RWPE2 (cell line): ENCODE measurements around the gene TOB1.
"Not testable (repeated sequence)": the region's sequence is repeated elsewhere in the genome, so short reads cannot be mapped to it uniquely, and the experiment has no call there.

ENCODE experiments used
- ATAC-seq: fragments of 200-7000 bp; cut with Tn5 transposase; 3 replicates; pipeline ENCODE4 v1.9.1; 2021; ENCODE audit warnings: low read depth
- DNase-seq: peaks from one replicate; pipeline ENCODE4 v3.0.0-alpha.2; 2020; ENCODE audit warnings: low spot score
- H3K27ac ChIP-seq: fragments of 450-650 bp; 2 replicates; pipeline ENCODE4 v1.5.1; 2017; ENCODE audit warnings: mild to moderate bottlenecking; ENCODE audit not compliant: poor library complexity, severe bottlenecking
- H3K27me3 ChIP-seq: fragments of 250-450 bp; sonication (Bioruptor Pico); 2 replicates; pipeline ENCODE4 v1.5.1; 2021; ENCODE audit warnings: mild to moderate bottlenecking, moderate library complexity; ENCODE audit not compliant: insufficient read depth, poor library complexity, severe bottlenecking
- H3K36me3 ChIP-seq: fragments of 250-450 bp; sonication (Bioruptor Pico); 2 replicates; pipeline ENCODE4 v1.5.1; 2020; ENCODE audit warnings: low read depth, mild to moderate bottlenecking, moderate library complexity
- H3K4me1 ChIP-seq: fragments of 250-450 bp; sonication (Bioruptor Pico); 2 replicates; pipeline ENCODE4 v1.5.1; 2021; ENCODE audit warnings: mild to moderate bottlenecking, moderate library complexity; ENCODE audit not compliant: insufficient read depth, poor library complexity, severe bottlenecking
- H3K4me3 ChIP-seq: fragments of 250-450 bp; sonication (Bioruptor Pico); 2 replicates; pipeline ENCODE4 v1.5.1; 2021; ENCODE audit warnings: mild to moderate bottlenecking, moderate library complexity; ENCODE audit not compliant: severe bottlenecking
- H3K9me3 ChIP-seq: fragments of 250-450 bp; sonication (Bioruptor Pico); 2 replicates; pipeline ENCODE4 v1.5.1; 2021; ENCODE audit warnings: mild to moderate bottlenecking, moderate library complexity; ENCODE audit not compliant: severe bottlenecking
- TF ChIP-seq, protein P1 (sequence below): fragments of 450-650 bp; IDR thresholded peaks from one replicate; pipeline ENCODE4 v1.5.1; 2017; ENCODE audit warnings: mild to moderate bottlenecking, moderate library complexity; ENCODE audit not compliant: poor library complexity, severe bottlenecking

Gene TOB1

DNA sequence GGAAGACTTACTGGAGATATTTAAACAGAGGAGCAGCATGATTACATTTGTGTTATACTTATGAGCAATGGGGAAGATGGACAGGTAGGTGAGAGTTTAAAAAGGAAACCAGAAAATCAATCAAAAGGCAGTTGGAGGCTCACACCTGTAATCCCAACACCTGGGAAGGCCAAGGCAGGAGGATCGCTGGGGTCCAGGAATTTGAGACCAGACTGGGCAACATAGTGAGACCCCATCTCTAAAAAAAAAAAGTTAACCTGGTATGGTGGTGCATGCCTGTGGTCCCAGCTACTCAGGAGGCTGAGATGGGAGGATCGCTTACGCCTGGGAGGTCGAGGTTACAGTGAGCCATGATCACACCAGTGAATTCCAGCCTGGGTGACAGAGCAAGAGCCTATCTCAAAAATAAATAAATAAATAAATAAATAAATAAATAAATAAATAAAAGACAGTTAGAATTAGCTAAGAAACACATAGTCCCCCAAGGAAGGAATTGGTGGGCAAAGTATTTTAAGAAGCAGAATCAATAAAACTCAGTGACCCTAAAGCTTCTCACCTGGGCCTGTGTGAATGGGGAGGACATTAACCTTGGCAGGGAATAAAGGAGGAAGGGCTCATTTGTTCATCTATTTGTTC is 32.3 kb upstream of the TOB1 start:
- TF ChIP-seq, protein P1, sequence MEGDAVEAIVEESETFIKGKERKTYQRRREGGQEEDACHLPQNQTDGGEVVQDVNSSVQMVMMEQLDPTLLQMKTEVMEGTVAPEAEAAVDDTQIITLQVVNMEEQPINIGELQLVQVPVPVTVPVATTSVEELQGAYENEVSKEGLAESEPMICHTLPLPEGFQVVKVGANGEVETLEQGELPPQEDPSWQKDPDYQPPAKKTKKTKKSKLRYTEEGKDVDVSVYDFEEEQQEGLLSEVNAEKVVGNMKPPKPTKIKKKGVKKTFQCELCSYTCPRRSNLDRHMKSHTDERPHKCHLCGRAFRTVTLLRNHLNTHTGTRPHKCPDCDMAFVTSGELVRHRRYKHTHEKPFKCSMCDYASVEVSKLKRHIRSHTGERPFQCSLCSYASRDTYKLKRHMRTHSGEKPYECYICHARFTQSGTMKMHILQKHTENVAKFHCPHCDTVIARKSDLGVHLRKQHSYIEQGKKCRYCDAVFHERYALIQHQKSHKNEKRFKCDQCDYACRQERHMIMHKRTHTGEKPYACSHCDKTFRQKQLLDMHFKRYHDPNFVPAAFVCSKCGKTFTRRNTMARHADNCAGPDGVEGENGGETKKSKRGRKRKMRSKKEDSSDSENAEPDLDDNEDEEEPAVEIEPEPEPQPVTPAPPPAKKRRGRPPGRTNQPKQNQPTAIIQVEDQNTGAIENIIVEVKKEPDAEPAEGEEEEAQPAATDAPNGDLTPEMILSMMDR: no peak
- no peaks in the 10 kb centered on the region for H3K36me3 ChIP-seq
- no peaks in the 10 kb centered on the region for H3K9me3 ChIP-seq
- no peak for DNase-seq
- H3K4me1 ChIP-seq: peaks cover 13% of the 10 kb centered on the region
- H3K27me3 ChIP-seq: no peaks in the 10 kb centered on the region
- no peak for ATAC-seq
- H3K4me3 ChIP-seq: no peak overlapping the region
- no peak overlapping the region for H3K27ac ChIP-seq

DNA sequence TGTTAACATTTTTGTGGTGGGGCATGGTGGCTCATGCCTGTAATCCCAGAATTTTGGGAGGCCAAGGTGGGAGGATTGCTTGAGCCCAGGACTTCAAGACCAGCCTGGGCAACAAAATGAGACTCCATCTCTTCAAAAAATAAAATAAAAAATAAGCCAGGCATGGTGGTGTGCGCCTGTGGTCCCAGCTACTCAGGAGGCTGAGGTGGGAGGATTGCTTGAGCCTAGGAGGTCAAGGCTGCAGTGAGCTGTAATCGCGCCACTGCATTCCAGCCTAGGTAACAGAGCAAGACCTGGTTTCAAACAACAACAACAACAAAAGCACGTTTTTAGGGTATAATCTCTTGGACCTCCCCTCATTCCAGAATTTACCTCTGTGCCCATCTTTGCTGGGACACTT is 28.4 kb upstream of the TOB1 start:
- not testable (repeated sequence) for H3K36me3 ChIP-seq, DNase-seq, H3K9me3 ChIP-seq, H3K4me3 ChIP-seq, H3K27me3 ChIP-seq, ATAC-seq, H3K27ac ChIP-seq
- peaks cover 31% of the 10 kb centered on the region for H3K4me1 ChIP-seq

DNA sequence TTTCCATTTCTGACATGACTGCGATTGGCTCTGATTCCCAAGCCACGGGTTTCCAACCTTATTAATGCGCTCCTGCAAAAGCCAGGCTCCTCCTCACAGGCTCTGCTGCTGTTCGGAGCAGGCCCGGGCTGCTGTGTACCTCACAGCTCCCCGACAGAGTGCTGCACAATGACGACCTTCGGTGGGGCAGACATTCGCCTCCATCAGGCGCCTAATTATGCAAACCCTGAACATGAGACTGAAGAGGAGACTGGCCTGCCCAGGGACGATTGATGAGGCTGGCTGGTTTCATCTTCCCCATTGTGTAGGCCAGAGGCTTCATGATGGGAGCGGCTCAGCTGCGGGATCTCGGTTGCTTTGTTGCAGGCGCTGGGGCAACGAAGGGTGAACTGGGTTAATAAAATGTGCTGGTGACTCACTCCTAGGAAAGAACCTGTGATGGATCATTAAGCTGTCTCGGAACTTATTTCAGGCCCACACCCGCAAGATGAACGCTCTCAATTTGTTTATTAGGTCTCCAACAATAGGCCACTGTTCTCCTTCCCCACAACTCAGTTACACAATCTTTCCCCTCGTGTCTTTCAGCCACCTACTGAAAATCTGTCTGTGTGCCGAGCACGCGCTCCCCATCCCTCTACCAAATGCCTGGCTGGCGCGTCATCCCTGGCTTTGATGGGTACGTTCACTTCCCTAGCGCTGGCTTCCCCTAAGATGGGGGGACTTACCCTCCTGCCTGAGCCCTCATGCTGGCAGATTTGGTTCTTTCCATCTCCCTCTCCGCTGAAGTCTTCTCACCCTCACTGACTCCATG is 27.2 kb upstream of the TOB1 start:
- TF ChIP-seq, protein P1: no peak
- Histone ChIP-seq H3K4me1 (peaks cover 31% of the 10 kb centered on the region), H3K36me3 (no peaks in the 10 kb centered on the region), H3K4me3 (no peak overlapping the region), H3K9me3 (no peaks in the 10 kb centered on the region), H3K27me3 (no peaks in the 10 kb centered on the region), H3K27ac (peak overlapping the region; percentile 75)
- DNase-seq (no peak), ATAC-seq (peak; percentile 64)

DNA sequence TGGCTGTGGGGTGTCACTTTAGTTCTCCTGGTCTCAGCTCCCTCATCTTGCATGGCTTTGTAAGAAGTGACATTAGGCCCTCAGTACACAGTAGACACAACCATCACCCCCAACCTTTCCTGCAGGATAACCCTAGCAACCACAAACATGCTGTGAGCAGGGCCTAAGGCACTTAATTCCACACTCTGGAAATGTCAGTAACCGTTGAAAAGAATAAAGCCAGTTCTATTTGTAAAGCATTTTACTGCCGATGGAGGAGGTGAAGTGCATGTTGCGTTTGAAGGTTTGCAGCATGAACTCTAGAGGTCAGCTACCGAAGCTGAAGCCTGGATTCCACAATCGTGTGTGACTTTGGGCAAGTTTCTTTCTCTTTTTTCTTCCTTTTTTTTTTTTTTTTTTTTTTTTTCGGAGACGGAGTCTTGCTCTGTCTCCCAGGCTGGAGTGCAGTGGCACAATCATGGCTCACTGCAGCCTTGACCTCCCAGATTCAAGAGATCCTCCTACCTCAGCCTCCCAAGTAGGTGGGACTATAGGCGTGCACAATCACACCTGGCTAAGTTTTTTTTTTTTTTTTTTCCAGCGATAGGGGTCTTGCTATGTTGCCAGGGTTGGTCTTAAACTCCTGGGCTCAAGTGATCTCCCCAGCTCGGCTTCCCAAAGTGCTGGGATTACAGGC is 26.1 kb upstream of the TOB1 start:
- Histone ChIP-seq H3K4me1 (peaks cover 31% of the 10 kb centered on the region), H3K9me3 (no peaks in the 10 kb centered on the region), H3K36me3 (no peaks in the 10 kb centered on the region), H3K4me3 (no peak overlapping the region), H3K27me3 (no peaks in the 10 kb centered on the region), H3K27ac (peak overlapping the region; percentile 75)
- no peak for DNase-seq
- no peak for ATAC-seq
- TF ChIP-seq, protein P1: no peak

DNA sequence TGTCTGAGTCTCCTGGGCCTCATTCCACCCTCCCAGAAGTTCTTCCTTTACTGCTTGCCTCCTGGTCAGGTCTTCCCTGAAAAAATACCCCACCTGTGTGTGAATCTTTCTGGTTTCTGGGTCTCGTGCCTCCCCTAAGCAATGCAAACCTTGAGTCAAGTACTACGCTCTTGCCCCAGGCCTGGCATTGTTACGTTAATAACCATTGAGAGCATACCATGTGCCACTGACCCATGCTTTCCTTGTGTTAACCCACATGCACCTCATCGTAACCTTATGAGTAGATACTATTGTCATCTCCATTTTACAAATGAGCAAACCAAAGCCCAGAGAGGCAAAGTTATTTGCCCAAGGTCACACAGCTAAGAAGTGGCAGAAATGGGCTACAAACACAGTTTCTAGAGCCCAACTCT is 25.4 kb upstream of the TOB1 start:
- TF ChIP-seq, protein P1: no peak
- Histone ChIP-seq H3K27me3 (no peaks in the 10 kb centered on the region), H3K27ac (peak overlapping the region; percentile 75), H3K4me1 (peaks cover 31% of the 10 kb centered on the region), H3K36me3 (no peaks in the 10 kb centered on the region), H3K4me3 (no peak overlapping the region), H3K9me3 (no peaks in the 10 kb centered on the region)
- no peak for DNase-seq
- no peak for ATAC-seq
